ENCODE data around the gene PRKG2. TPM values are rescaled to one million over a fixed set of nuclear protein-coding genes. Genes with fewer than 3 reads are reported as not detected.

The PRKG2 gene
- total and polyA plus RNA-seq, 10 of the 15 experiments (the other 5 are each of a cell fraction or from before 2014, with no cell fraction given), result not detected

- Histone ChIP-seq H3K9me3 (replicated peaks; ENCODE audit: control insufficient read depth, insufficient read depth, low read length) (no peaks in the 10 kb centered on the region), H3K4me1 (ENCODE audit: control insufficient read depth, insufficient read depth, low read length) (no peaks in the 10 kb centered on the region), H3K36me3 (ENCODE audit: control insufficient read depth in 2 of 2, insufficient read depth in 2 of 2, low read length in 1 of 2) (no peaks in the 10 kb centered on the region), H4K20me1 (ENCODE audit: control insufficient read depth, insufficient read depth) (no peaks in the 10 kb centered on the region), H3K4me2 (ENCODE audit: control insufficient read depth, insufficient read depth) (no peak overlapping the region), H2AFZ (ENCODE audit: control insufficient read depth, low read depth, low read length) (no peak overlapping the region), H3K4me3 (no peak overlapping the region), H3K9ac (ENCODE audit: control insufficient read depth, insufficient read depth, low read length) (no peak overlapping the region), H3K79me2 (ENCODE audit: control insufficient read depth, insufficient read depth, low read length) (no peaks in the 10 kb centered on the region), H3K27ac (ENCODE audit: control insufficient read depth, insufficient read depth) (no peak overlapping the region), H3K27me3 (replicated peaks in 1 of 2; ENCODE audit: control insufficient read depth in 2 of 2, insufficient read depth in 2 of 2, low read length in 1 of 2) (no peaks in the 10 kb centered on the region)
- intact Hi-C loops (cut with micrococcal nuclease; ENCODE audit: unreplicated experiment) (no loop called here), in situ Hi-C loops (cut with MboI) (no loop called here)
- ChIA-PET POLR2A (no interaction called here), CTCF (interaction anchor here (1.2 kb wide), 1 partner anchor 209 kb away, joined by 5 read pairs; no protein-coding TSS in a partner anchor), SMC1A (ENCODE audit: uncharacterized antibody, unreplicated experiment) (interaction anchor here (0.6 kb wide), 1 partner anchor 370 kb away, joined by 3 read pairs; no protein-coding TSS in a partner anchor), RAD21 (ENCODE audit: unreplicated experiment) (no interaction called here)
- TF ChIP-seq JUNB (IDR thresholded peaks at IDR 0.05), result no peak
- TF ChIP-seq NFYB (IDR thresholded peaks at IDR 0.05; ENCODE audit: insufficient read depth, low read depth, low read length), result no peak
- no peak for TF ChIP-seq ATF7 (IDR thresholded peaks at IDR 0.05; ENCODE audit: low read depth)
- no peak for TF ChIP-seq SMAD1 (IDR thresholded peaks at IDR 0.05; ENCODE audit: low read depth, partially characterized antibody)
- TF ChIP-seq CREB1 (IDR thresholded peaks at IDR 0.05; ENCODE audit: low read depth), result no peak
- TF ChIP-seq BACH1 (IDR thresholded peaks at IDR 0.05; ENCODE audit: borderline replicate concordance), result no peak
- TF ChIP-seq SREBF2 (IDR thresholded peaks at IDR 0.05; ENCODE audit: low read length), result no peak
- no peak for TF ChIP-seq YY1 (IDR thresholded peaks at IDR 0.05; ENCODE audit: low read depth, low read length)
- TF ChIP-seq, protein P1, sequence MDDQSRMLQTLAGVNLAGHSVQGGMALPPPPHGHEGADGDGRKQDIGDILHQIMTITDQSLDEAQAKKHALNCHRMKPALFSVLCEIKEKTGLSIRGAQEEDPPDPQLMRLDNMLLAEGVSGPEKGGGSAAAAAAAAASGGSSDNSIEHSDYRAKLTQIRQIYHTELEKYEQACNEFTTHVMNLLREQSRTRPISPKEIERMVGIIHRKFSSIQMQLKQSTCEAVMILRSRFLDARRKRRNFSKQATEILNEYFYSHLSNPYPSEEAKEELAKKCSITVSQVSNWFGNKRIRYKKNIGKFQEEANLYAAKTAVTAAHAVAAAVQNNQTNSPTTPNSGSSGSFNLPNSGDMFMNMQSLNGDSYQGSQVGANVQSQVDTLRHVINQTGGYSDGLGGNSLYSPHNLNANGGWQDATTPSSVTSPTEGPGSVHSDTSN (IDR thresholded peaks at IDR 0.05; ENCODE audit: insufficient replicate concordance, low read depth, low read length), result no peak
- TF ChIP-seq CBX3 (IDR thresholded peaks at IDR 0.05; ENCODE audit: borderline replicate concordance, low read depth), result no peak
- no peak for TF ChIP-seq REST (IDR thresholded peaks at IDR 0.05; ENCODE audit: low read depth, low read length)
- no peak for TF ChIP-seq ZBTB40 (IDR thresholded peaks at IDR 0.05; ENCODE audit: borderline replicate concordance)
- DNase-seq (ENCODE audit: low read depth, low spot score) (no peak), ATAC-seq (no peak), FAIRE-seq (no peak)
- no TSS peak for BruUV-seq (replicated peaks)
- 26% methylated on average over 2 of the region's 2 CpGs for WGBS (ENCODE audit: insufficient coverage, insufficient replicate concordance, low lambda C conversion rate, missing lambda C conversion rate)
Observed at GRCh38 chr4:81143183-81143582, 71.8 kb downstream of the PRKG2 start.
